ENCODE measurements around the gene BDKRB1.
"Not testable (repeated sequence)": the region's sequence is repeated elsewhere in the genome, so short reads cannot be mapped to it uniquely, and the experiment has no call there.

The BDKRB1 gene

DNA sequence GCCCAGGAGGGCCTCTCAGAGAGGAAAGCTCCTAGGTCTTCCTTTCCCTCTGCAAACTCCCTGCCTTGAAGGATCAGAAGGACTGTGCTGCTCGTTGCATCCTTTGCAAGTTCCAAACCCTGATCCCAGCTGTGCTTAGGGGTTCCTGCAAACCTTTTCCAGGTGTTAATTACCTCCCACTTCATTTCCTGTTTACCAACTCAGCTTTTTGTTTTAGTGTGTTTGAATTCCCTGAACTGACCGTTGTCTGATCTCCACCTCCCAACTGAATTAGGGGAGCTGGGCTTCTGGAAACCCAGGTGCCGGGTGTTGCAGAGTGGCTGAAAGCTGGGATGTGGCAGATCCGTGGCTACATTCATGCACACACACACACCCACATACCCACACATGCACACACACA is 20.6 kb upstream of the BDKRB1 start:
- no peak for FAIRE-seq

DNA sequence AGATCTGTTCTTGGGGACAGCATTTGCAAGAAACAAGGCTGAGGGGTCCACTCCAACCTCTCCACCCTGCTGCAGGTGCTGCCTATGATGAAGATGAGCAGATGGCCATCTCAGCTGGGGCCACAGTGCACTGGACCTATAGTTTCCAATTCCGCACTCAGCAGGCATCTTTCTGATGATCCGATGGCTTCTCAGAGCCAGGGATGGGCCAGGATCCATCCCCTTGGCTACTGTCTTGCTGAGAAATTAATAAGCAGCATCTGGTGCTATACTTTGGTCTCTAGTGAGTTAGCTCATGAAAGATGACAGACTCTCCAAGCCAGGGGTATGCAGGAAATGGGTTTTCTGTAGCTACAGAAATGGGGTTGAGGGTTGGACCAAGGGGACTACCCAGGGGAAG is 18.4 kb upstream of the BDKRB1 start:
- no peak for FAIRE-seq

DNA sequence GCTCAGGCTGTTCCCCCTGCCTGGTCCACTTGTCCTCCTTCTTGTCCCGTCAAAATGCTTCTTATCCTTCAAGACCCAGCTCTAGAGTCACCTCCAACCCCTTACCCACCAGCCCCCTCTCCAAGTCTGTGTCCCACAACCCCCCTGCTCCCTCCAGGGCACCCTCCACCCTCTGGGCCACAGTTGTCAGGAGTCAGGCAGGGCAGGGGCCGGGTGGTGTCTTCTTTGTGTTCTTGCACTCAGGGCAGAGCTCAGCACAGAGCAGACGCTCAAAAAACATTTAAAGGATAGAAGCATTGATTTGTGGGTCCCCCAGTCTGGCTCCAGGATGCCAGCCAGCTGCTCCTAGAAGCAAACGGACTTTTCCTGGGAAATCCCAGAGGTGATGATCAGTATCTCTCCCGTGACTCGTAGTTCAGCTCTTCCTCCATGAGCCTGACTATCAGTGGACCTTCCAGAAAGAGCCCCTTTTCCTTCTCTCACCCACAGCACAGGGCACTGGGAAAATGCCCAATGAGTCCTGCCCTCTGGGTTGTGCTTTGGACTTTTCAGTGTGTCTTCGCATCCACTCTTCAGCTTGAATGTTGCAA is 17.2 kb upstream of the BDKRB1 start:
- FAIRE-seq: no peak

DNA sequence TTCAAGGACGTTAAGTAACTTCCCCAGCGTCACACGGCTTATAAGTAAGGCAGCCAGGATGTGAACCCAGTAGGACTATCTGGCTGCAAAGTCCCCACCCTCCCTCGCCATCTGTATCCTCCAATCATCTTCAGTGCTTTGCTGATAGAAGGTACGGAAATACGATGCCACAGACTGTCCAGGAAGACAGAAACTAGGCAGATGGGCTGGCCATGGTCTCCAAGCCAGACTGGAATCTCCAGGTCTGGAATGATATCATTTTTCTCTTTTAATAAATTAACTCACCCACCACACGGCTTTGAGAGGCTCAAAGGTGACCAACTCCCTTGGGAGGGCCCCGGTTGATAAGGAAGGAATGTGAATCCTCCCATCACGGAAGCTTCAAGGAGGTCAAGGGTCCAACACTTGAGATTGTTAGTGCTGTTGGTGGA is 16.3 kb upstream of the BDKRB1 start:
- no peak for FAIRE-seq

DNA sequence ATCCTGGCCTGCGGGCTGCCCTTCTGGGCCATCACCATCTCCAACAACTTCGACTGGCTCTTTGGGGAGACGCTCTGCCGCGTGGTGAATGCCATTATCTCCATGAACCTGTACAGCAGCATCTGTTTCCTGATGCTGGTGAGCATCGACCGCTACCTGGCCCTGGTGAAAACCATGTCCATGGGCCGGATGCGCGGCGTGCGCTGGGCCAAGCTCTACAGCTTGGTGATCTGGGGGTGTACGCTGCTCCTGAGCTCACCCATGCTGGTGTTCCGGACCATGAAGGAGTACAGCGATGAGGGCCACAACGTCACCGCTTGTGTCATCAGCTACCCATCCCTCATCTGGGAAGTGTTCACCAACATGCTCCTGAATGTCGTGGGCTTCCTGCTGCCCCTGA is 15.4 kb upstream of the BDKRB1 start:
- FAIRE-seq: no peak

DNA sequence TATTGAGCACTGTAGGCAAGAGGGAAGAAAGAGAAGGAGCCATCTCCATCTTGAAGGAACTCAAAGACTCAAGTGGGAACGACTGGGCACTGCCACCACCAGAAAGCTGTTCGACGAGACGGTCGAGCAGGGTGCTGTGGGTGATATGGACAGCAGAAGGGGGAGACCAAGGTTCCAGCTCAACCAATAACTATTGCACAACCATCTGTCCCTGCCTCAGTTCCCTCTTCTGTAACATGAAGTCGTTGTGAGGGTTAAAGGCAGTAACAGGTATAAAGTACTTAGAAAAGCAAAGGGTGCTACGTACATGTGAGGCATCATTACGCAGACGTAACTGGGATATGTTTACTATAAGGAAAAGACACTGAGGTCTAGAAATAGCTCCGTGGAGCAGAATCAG is 13.9 kb upstream of the BDKRB1 start:
- FAIRE-seq: no peak

DNA sequence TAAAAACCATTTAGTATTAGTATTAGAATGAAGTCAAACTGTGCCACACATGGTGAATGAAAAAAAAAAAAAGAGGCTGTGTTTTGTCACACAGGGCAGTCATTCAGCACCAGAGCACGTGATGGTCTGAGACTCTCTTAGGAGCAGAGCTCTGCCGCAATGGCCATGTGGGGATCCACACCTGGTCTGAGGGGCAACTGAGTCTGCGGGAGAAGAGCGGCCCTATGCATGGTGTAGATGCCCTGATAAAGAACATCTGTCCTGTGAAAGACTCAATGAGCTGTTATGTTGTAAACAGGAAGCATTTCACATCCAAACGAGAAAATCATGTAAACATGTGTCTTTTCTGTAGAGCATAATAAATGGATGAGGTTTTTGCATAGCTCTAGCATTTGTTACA is 12.2 kb upstream of the BDKRB1 start:
- no peak for FAIRE-seq

DNA sequence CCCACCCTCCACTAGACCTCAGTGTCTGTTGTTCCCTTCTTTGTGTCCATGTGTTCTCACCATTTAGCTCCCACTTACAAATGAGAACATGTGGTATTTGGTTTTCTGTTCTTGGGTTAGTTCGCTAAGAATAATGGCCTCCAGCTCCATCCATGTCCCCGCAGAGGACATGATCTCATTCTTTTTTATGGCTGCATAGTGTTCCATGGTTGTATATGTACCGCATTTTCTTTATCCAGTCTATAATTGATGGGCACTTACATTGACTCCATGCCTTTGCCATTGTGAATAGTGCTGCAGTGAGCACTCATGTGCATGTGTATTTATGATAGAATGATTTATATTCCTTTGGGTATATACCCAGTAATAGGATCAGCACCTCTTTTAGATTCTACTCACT is 10.9 kb upstream of the BDKRB1 start:
- not testable (repeated sequence) for FAIRE-seq

DNA sequence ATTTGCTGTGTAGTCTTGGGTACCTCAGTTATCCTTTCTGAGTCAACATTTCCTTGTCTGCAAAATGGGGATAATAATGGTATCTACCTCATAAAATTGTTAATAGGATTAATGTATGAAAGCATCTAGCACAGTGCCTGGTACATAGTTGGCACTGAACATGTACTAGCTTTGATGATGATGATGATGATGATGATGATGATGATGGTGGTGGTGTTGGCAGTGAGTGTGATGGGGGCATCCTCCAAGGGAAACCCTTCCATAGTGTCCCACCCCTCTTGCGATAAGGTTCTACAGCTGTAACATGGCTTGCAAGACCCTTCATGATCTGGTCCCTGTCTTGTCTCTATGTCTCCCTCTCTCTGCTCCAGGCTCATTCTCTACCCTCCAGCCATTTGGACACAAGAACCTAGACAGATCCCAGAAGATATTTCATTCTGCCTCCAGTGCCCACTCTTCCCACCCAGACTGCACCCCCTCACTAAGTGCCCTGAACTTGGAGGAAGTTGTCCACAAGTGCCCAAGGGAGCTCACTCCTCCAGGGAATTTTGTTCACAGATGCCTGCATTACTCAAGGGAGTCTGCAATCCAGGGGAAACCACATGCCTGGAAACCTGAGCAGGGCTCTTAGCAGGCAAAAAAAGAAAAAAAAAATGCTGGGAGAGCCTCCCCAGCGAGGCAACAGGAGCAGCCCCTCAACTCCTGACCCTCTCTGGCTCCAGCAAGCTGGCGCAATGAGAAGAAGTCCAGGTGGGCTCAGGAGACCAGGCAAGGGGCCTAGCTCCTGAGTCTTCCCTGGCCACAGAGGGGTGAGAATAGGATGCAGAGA is 10.1 kb upstream of the BDKRB1 start:
- no peak for FAIRE-seq

DNA sequence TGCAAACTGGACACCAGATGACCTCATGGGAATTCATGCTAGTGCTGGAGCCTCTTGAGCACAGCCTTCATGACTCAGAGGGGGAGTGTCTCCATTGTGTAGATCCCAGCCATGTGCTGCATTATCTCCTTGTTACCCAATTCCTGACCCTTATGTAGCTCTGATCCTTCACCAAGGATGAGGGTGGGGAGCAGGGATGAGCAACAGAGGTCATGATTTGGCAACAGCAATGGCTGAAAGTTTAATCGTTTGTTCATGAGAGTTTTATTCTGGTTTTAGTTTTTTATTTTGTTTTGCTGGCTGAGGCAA is 9.5 kb upstream of the BDKRB1 start:
- FAIRE-seq: no peak

DNA sequence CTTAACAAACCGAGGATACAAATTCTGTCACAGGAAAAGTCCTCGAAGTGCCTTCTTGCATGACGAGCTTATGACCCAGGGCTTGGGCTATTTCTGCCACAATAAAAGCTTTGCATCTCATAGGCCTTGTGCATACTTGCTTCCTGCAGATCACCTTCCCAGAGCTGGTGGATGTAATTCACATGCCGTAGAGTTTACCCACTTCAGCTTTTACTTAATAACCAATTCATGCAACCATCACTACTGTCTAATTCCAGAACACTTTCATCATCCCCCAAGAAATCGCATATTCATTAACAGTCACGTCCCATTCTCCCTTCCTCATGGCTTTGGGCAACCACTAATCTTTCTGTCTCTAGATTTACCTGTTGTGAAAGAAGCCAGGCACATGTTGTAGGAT is 9.0 kb upstream of the BDKRB1 start:
- no peak for FAIRE-seq

DNA sequence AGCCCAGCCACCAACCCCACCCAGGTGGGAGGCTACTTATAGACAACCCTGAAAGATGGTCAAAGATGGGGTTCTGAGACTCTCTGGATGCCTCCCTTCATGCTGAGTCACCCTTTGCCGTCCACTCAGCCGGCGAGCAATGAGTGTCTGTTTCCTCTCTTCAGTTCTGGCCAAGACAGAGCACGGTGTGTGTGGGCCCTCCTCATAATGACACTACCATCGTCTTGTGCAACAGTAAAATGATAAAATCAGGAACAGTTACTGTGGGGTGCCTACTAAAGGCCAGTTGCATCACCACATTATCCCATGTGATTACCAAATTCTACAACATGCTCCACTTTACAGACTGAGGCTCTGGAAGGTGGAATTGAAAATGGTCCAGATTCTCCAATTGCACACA is 7.0 kb upstream of the BDKRB1 start:
- FAIRE-seq: no peak

DNA sequence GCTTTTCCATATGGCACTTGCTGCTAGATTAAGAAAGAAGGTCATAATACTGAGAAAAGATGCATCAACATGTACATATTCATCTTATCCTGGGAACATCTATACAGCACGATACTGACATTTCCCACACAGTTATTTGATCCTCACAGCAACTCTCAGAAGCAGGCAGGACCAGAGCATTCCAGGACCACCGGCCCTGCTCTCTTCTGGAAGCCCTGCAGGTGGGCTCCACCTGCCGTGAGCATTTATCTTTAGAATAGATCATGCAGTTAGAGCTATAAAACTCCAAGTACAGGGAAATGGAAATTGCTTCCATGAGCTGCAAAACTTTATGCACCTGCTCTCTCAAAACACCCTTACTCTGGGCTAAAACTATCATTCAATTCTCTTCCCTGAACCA is 5.5 kb upstream of the BDKRB1 start:
- no peak for FAIRE-seq

DNA sequence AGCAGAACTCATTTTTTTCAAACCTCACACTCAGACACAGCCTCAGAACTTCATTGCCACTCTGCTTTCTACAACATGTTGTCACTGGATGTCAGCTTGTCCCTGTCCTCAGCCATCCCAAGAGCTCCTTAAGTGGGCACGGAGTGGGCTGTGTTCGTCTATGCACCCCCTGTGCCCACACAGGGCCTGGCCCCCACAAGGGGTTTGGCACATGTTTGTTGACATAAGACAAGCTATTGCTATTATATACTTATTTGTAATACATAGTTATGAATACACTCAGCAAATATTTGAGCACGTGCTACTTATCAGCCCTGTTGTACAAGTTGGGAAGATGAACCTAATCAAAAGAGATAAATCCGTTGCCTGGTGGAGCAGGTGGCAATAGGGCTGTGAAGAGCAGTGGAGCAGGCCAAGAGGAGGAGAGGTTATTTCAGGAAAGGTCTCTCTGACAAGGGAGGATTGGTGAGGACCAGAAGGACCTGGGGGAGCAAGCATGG is 4.3 kb upstream of the BDKRB1 start:
- no peak for FAIRE-seq

DNA sequence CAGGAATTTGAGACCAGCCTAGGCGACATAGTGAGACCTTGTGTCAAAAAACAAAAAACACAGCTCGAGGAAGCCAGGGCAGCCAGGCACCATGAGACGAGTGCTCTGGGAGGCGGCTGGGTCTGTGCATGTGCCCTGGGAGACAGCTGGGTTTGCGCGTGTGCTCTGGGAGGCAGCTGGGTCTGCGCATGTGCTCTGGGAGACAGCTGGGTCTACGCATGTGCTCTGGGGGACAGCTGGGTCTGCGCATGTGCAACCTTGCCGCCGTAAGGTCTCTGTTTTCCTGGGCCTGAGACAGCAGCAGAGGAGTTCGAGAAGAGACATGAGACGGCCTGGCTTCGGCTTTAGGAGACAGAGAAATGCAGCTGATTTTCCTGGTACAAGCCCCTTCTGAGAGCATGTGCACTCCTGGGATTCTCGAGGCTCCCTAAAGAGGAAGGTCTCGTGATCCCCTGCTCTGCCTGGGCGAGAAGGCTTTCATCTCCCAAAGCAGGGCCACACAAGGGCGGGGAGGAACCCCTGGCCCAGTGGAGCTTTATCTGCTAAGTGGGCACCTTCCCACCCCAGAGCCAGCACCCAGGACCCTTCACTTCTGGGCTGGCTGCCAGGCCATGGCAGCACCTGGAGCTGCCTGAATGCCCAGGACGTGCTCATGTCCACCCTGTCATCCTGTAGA is 3.5 kb upstream of the BDKRB1 start:
- no peak for FAIRE-seq

DNA sequence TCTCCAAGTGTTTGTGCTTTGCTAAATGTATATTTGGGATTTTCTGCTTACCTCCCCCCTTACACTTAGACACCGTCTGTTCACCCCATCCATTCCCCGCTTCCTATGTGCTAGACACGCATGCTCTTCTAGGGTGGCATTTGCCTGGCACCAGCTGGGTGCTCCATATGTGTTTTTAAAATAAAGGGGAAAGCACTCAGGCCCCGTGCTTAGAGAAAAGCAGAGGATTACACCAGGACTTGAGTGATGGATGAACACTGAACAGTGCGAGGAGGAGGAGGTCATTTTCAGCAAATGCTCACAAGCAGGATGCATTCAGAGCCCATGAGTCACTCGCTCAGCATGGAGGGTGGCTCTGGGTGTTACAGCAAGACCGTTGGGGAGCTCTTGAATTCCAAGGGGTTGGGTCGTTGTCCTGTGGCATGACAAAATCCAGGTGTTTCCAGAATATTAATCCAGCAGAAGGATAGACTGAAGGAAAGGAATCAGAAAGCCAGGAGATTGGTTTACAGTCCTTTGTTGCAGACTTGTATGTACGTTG is 2.9 kb upstream of the BDKRB1 start:
- no peak for FAIRE-seq

DNA sequence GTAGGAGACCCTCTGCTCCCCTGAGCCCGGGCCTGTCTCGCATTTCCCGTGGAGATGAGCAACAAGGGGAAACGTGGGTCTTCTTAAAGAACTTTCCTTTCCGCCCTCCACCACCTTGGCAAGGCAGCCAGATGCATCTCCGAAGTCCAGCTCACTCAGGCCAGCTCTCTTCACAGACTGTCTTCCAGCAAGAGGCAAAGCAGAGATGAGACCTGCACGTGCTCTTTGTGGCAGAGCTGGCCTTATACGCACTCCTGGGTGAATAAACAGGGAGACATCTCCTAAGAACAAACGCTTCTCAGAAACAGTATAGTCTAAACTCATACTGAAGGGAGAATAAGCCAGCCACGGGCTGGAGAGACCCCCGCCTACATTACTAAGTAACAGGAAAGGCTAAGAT is 1.3 kb upstream of the BDKRB1 start:
- no peak for FAIRE-seq

DNA sequence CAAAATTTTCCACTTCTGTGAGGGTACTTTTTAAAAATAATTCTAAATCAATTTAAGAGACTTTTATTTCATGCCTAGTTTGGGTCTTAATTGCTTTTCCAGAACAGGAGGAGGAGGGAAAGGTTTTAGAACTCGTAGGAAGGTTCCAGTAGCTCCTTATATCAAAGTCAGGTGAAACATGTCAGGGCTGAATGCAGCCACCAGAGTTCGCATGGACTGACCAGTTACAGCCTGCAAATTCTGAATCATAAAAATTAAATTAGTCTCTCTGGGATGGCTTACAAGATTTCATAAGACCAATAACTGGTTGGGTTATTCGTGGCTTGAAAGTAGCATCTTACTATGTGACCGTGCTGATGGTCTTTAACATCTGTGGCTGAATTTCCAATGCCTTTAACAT is 397 bp downstream of the BDKRB1 start:
- no peak for FAIRE-seq

DNA sequence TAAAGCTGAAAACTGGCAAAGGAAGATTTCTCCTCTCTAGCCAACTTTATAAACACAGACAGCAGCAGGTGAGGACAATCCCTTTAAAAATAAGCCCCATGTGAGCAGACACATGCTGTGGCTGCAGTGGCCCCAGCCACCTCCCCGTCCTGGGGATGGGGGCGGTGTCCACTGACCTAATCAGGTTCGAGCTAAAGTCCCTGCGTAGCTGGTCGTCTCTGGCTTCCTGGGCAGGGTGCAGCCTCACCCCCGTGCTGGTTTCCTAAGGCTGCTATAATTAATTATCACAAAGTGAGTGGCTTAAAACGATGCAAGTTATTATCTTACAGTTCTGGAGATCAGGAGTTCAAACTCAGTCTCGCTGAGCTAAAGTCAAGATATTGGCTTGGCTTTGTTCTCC is 1.0 kb downstream of the BDKRB1 start:
- no peak for FAIRE-seq

DNA sequence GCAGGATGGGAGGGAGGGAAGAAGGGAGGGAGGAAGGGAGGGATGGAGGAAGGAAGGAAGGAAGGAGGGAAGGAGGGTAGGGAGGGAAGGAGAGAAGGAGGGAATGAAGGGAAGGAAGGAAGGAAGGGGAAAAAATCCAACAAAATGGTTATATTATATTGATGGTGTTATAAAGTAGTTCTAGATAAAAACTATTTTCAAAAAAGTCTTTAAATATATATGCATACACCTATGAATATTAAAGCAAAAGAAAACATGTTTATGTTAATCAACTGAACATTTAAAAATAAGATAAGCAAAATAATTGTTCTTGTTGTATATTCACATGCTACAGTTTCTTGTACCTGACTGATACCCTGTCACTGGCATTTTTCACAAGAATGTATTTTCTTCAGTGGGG is 1.9 kb downstream of the BDKRB1 start:
- FAIRE-seq: no peak

DNA sequence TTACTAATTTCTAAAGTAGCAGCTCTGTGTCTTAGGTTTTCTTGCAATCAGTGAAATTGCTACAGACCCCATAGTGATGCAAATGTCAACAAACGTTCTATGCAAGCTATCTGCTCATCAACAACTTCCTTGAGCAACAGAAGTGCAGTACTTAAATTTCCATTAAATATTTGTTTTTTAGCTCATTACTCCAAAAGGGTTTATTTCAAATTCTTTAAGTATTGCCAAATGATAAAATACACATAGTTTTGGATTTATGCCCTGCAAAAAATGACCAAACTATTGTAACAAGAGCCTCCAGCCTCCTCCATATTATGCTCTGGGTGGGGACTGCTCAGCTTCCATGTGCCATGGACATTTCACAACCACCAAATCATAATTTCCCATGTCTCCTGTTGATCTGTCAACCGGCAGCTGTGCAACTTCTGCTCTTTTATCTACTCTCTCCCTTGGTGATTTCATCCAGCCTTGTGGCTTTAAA is 4.4 kb downstream of the BDKRB1 start:
- no peak for FAIRE-seq

DNA sequence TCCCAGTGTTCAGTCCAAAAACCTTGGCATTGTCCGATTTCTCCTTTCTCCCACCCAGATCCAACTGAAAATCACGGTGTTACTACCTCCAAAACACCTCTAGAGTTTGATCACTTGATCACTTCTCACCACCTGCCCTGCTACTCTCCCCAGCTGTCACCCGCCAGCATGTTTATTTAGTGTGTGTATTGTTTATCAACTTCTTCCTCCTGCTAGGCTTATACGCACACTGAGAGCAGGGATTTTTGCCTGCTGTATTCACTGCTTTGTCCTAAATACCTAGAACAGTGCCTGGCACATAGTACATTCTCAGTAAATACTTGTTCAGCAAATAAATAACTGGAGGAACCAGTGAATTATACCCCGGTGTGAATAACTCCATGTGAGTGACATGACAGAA is 5.0 kb downstream of the BDKRB1 start:
- no peak for FAIRE-seq

DNA sequence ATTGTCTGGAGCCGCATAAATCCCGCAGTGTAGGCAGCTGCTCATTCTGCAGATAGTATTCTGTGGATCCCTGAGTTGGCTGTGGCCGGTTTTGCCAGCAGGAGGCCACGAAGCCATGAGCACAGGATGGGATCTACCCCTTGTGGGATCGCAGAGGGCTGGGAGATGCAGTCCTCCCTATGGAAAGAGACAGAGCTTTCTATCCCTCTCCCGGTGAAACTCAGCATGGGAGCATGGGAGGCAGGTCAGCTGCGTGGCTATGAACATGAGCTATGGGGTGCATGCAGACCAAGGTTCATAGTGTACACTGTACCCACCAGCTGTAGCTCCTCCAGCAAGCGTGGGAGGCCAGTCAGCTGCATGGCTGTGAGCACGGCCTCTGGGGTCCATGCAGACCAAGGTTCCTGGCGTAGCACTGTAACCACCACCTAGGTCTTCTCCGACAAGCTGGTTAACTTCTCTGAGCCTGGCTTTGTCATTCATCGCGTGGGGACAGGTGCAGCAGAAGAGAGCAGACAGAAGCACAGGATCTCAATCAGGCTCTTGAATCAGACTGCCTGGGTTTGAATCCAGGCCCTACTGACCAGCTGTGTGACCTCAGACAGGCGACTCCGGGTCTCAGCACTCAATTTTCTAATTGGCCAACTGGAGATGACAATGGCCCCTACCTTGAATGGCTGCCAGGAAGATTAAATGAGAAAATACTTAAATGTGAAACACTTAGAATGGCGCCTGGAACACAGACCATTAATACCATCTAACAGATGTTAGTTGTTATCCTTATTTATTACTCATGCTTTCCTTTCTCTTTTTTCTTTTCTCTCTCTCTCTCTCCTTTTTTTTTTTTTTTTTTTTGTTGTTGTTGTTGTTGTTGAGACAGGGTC is 6.0 kb downstream of the BDKRB1 start:
- FAIRE-seq: no peak

Data from colon (tissue), 2 donors.